ENCODE results near the gene LGALS16. TPM values are rescaled to one million over a fixed set of nuclear protein-coding genes. Genes with fewer than 3 reads are reported as not detected.

LGALS16 gene
- total and polyA plus RNA-seq, 10 of the 15 experiments (the other 5 are each of a cell fraction or from before 2014, with no cell fraction given) = not detected

- no peak for TF ChIP-seq RELA (IDR thresholded peaks at IDR 0.05; ENCODE audit: borderline replicate concordance, partially characterized antibody)
- no peak for TF ChIP-seq KLF5 (IDR thresholded peaks at IDR 0.05; ENCODE audit: partially characterized antibody)
- TF ChIP-seq MTA2 (IDR thresholded peaks at IDR 0.05; ENCODE audit: low read depth) = peak; percentile 45; the same call in 1 of the 2 replicates
- no peak for TF ChIP-seq TCF7 (IDR thresholded peaks at IDR 0.05; ENCODE audit: borderline replicate concordance)
- TF ChIP-seq CEBPZ (IDR thresholded peaks at IDR 0.05; ENCODE audit: low read depth, low read length) = no peak
- no peak for TF ChIP-seq FOXK2 (IDR thresholded peaks at IDR 0.05)
- TF ChIP-seq, protein P1, sequence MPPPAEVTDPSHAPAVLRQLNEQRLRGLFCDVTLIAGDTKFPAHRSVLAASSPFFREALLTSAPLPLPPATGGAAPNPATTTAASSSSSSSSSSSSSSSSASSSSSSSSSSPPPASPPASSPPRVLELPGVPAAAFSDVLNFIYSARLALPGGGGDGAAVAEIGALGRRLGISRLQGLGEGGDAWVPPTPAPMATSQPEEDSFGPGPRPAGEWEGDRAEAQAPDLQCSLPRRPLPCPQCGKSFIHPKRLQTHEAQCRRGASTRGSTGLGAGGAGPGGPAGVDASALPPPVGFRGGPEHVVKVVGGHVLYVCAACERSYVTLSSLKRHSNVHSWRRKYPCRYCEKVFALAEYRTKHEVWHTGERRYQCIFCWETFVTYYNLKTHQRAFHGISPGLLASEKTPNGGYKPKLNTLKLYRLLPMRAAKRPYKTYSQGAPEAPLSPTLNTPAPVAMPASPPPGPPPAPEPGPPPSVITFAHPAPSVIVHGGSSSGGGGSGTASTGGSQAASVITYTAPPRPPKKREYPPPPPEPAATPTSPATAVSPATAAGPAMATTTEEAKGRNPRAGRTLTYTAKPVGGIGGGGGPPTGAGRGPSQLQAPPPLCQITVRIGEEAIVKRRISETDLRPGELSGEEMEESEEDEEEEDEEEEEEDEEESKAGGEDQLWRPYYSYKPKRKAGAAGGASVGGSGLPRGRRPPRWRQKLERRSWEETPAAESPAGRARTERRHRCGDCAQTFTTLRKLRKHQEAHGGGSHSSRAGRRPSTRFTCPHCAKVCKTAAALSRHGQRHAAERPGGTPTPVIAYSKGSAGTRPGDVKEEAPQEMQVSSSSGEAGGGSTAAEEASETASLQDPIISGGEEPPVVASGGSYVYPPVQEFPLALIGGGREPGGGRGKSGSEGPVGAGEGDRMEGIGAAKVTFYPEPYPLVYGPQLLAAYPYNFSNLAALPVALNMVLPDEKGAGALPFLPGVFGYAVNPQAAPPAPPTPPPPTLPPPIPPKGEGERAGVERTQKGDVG (CRISPR knock-in tag; IDR thresholded peaks at IDR 0.05) = no peak
- 0 out of 2 replicates have a peak, but pooled peaks have one; percentile 31 for TF ChIP-seq TCF3 (IDR thresholded peaks at IDR 0.05; ENCODE audit: borderline replicate concordance, insufficient read depth, low read depth, low read length)
- TF ChIP-seq YBX1 (IDR thresholded peaks at IDR 0.05) = no peak
- TF ChIP-seq TARDBP (IDR thresholded peaks at IDR 0.05; ENCODE audit: borderline replicate concordance) = no peak
- TF ChIP-seq PBX3 (IDR thresholded peaks at IDR 0.05; ENCODE audit: insufficient replicate concordance, low read depth, low read length) = no peak
- TF ChIP-seq PAX8 (IDR thresholded peaks at IDR 0.05) = no peak
- no peak for TF ChIP-seq ASH2L (IDR thresholded peaks at IDR 0.05; ENCODE audit: borderline replicate concordance, low read depth)
- peak; percentile 23; the same call in 1 of the 2 replicates for TF ChIP-seq IKZF1 (conservative IDR thresholded peaks at IDR 0.05)
- TF ChIP-seq, protein P2, sequence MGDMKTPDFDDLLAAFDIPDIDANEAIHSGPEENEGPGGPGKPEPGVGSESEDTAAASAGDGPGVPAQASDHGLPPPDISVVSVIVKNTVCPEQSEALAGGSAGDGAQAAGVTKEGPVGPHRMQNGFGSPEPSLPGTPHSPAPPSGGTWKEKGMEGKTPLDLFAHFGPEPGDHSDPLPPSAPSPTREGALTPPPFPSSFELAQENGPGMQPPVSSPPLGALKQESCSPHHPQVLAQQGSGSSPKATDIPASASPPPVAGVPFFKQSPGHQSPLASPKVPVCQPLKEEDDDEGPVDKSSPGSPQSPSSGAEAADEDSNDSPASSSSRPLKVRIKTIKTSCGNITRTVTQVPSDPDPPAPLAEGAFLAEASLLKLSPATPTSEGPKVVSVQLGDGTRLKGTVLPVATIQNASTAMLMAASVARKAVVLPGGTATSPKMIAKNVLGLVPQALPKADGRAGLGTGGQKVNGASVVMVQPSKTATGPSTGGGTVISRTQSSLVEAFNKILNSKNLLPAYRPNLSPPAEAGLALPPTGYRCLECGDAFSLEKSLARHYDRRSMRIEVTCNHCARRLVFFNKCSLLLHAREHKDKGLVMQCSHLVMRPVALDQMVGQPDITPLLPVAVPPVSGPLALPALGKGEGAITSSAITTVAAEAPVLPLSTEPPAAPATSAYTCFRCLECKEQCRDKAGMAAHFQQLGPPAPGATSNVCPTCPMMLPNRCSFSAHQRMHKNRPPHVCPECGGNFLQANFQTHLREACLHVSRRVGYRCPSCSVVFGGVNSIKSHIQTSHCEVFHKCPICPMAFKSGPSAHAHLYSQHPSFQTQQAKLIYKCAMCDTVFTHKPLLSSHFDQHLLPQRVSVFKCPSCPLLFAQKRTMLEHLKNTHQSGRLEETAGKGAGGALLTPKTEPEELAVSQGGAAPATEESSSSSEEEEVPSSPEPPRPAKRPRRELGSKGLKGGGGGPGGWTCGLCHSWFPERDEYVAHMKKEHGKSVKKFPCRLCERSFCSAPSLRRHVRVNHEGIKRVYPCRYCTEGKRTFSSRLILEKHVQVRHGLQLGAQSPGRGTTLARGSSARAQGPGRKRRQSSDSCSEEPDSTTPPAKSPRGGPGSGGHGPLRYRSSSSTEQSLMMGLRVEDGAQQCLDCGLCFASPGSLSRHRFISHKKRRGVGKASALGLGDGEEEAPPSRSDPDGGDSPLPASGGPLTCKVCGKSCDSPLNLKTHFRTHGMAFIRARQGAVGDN (IDR thresholded peaks at IDR 0.05) = no peak
- no peak for TF ChIP-seq SIX5 (IDR thresholded peaks at IDR 0.05; ENCODE audit: low read depth, low read length, severe bottlenecking)
- TF ChIP-seq PAX5 (IDR thresholded peaks at IDR 0.05; ENCODE audit: borderline replicate concordance, low read depth, low read length) = 0 out of 2 replicates have a peak, but pooled peaks have one; percentile 22
These were observed 48.7 kb downstream of the LGALS16 start, which contains the start of gene LGALS14 (continued) for GRCh38 chr19:39704181-39705044.

All from GM12878 (cell line).